Cardiac fibroblast (primary cell): ENCODE results near the gene ACCSL.

Source experiments
- DNase-seq, 2 donors: peaks; one replicate each; pipeline versions ENCODE4 v3.0.0 to v3.0.0-alpha.2; 2010; ENCODE audit warnings: low read depth in 2 of 2
- H3K4me3 ChIP-seq, 2 donors: replicated peaks in 1 of 2; 1 replicate in 1 of 2; 2 replicates in 1 of 2; pipeline ENCODE4 v1.5.1; 2011; ENCODE audit warnings: low read depth in 2 of 2, low read length in 2 of 2, mild to moderate bottlenecking in 2 of 2, moderate library complexity in 1 of 2
- CTCF ChIP-seq: IDR thresholded peaks from one replicate; pipeline ENCODE4 v1.5.1; 2011; ENCODE audit warnings: low read depth, mild to moderate bottlenecking, low read length, inconsistent platforms

The ACCSL gene

GRCh38 chr11:44047298-44047697 lies 483 bp upstream of the ACCSL start:
- no peak for DNase-seq
- no peak overlapping the region for H3K4me3 ChIP-seq
- no peak for TF ChIP-seq CTCF

- DNase-seq, result no peak
- no peak overlapping the region for H3K4me3 ChIP-seq
- no peak for TF ChIP-seq CTCF
Observed at GRCh38 chr11:44049832-44050231, 2.1 kb downstream of the ACCSL start.

DNA sequence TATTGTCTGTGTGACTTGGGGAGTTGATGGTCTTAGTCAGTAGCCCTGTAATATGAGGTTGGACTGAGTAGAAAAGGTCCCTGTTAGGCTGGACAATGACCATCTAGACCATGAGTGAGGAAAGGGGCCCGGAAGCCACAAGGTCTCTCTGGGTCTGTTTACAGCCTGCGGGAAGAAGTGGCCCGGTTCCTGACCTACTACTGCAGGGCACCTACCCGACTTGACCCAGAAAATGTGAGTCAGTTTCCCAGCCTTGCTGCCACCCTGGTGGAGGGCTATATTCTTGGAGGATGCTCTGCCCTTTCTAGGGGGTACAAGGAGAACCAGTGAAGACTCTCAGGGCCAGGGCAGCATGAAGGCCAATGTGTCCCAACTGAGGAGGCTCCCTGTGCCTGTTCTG lies 3.4 kb downstream of the ACCSL start:
- TF ChIP-seq CTCF, result no peak
- no peak overlapping the region for H3K4me3 ChIP-seq
- DNase-seq, result no peak

GRCh38 chr11:44057340-44057739 lies 9.6 kb downstream of the ACCSL start:
- no peak for TF ChIP-seq CTCF

GRCh38 chr11:44058275-44058674 lies 10.5 kb downstream of the ACCSL start:
- TF ChIP-seq CTCF, result no peak
- no peak overlapping the region for H3K4me3 ChIP-seq
- no peak for DNase-seq

More at GRCh38 chr11:44057340-44057739, 9.6 kb downstream of the ACCSL start:
- H3K4me3 ChIP-seq, result no peak overlapping the region
- no peak for DNase-seq

DNA sequence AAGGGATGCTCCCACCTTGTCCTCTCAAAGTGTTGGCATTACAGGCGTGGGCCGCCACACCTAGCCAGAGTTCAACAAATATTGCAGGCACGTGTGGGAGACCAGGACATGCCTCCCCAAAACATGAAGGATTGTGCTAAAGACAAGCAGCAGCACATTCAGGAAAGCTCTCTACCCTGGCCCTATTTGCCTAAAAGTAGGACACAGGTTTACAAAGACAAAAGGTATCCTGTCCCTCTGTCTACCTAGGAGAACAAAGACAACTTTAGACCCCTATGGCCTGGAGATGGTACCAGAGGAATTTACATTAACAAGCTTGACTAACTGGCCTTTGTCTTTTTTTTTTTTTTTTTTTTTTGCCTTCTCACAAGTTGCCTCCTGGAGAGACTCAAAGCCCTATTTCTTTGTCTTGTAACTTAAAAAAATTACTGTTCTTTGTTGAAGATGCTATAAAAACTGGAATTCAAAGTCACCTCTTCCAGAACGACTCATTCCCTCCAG lies 17.4 kb downstream of the ACCSL start:
- no peak for TF ChIP-seq CTCF
- no peak for DNase-seq
- H3K4me3 ChIP-seq, result no peak overlapping the region
